Heart left ventricle (tissue), 13 donors: ENCODE results near the gene EFCAB10.

ENCODE experiments used
- POLR2A ChIP-seq, 2 donors: fragments of 450-650 bp; IDR thresholded peaks; one replicate each; pipeline ENCODE4 v1.6.1; 2017; ENCODE audit warnings: antibody characterized with exemption in 2 of 2, mild to moderate bottlenecking in 2 of 2, moderate library complexity in 2 of 2
- TF ChIP-seq, protein P1 (sequence below), 12 donors: fragments of 200-600 bp; sonication (generic) in 4 of 12; IDR thresholded peaks; one replicate each; pipeline versions ENCODE4 v1.5.0 to v1.8.0; 2018 to 2022; ENCODE audit warnings: antibody characterized with exemption in 12 of 12, mild to moderate bottlenecking in 5 of 12
- donor health status: ischemic (EF 13 %, LVEDD 7.1; RV severe dilation, severe dysfunction).
- donor health status: DM: no; HTN: yes; CAD: no.
- donor health status: DM: no; HTN: no; CAD: no.
- donor health status: ischemic (EF 25% LVEDD 6.9; RV normal size, moderate dysfunction).
- donor health status: ischemic (EF 25% LVEDD 5.7; RV mildly dilated, moderate dysfunction).
- donor health status: ischemic (EF 35%, LVEDD 5.7; RV mildly dilated, moderate dysfunction).
- donor health status: nonischemic (EF 11% LVEDD 7.7; RV severe dilation, severe dysfunction).
- donor health status: DM: yes; HTN: yes; CAD: no.
- donor health status: PGD.
- donor health status: ischemic (EF 29% LVEDD 5.4; RV normal size, mild dysfunction).
- donor health status: nonischemic (EF 23%, LVEDD 6.1; RV moderate dilation, normal function).

DNA sequence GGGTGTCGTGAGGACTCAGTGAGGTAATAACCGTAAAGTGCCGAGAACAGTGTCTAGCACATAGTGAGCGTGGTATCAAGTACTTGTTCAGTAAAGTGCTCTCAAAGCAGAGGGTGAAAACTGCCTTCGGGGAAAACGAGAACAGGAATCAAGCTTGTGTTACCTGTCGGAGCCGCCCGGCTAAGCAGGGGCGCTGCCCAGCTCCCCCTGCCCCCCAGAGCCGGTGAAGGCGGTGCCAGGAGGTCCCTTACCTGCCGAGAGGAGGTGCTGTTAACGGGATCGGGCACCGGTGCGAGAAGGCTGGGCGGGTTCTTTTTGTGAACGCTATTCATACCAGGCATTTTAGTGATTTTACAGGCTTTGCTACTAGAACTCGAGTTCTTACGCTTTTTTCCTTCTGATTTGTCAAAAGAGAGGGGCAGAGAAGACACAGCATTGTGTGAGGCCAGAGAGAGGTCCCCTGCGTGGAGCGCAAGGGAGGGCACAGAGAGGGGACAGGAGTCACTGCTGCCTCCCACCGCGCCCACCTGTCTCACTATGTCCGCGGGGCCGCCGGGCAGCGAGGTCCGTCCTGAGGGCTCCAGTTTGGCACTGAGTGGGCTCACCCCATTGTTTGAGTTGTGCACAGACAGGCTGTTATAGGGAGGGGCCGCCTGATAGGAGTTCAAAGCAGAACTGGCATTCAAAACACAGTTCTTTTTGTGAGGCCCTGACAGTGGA, 32.5 kb upstream of the EFCAB10 start:
- no peak for TF ChIP-seq POLR2A (IDR thresholded peaks at IDR 0.05)
- TF ChIP-seq, protein P1, sequence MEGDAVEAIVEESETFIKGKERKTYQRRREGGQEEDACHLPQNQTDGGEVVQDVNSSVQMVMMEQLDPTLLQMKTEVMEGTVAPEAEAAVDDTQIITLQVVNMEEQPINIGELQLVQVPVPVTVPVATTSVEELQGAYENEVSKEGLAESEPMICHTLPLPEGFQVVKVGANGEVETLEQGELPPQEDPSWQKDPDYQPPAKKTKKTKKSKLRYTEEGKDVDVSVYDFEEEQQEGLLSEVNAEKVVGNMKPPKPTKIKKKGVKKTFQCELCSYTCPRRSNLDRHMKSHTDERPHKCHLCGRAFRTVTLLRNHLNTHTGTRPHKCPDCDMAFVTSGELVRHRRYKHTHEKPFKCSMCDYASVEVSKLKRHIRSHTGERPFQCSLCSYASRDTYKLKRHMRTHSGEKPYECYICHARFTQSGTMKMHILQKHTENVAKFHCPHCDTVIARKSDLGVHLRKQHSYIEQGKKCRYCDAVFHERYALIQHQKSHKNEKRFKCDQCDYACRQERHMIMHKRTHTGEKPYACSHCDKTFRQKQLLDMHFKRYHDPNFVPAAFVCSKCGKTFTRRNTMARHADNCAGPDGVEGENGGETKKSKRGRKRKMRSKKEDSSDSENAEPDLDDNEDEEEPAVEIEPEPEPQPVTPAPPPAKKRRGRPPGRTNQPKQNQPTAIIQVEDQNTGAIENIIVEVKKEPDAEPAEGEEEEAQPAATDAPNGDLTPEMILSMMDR (IDR thresholded peaks at IDR 0.05), result no peak
